Gastrocnemius medialis (tissue), 4 donors: ENCODE measurements around the gene DOC2B. TPM values are rescaled to one million over a fixed set of nuclear protein-coding genes. Genes with fewer than 3 reads are reported as not detected.
"Not testable (repeated sequence)": the region's sequence is repeated elsewhere in the genome, so short reads cannot be mapped to it uniquely, and the experiment has no call there.

Experiments
- ATAC-seq, 2 donors: fragments of 150-250 bp; one replicate each; pipeline ENCODE4 v1.9.1; 2016
- DNase-seq, 2 donors: peaks; one replicate each; pipeline ENCODE4 v3.0.0-alpha.2; 2019
- H3K27ac ChIP-seq, 4 donors: fragments of 200-600 bp; sonication (generic); 1 replicate in 1 of 4; 2 replicates in 3 of 4; pipeline ENCODE4 v1.5.1; 2016 to 2018; ENCODE audit warnings: mild to moderate bottlenecking in 2 of 4, moderate library complexity in 1 of 4
- H3K27me3 ChIP-seq, 3 donors: fragments of 200-600 bp; sonication (generic) in 2 of 3; 1 replicate in 1 of 3; 2 replicates in 2 of 3; pipeline versions ENCODE4 v1.5.1 to v1.6.0; 2016 to 2019; ENCODE audit warnings: mild to moderate bottlenecking in 1 of 3, moderate library complexity in 1 of 3
- H3K36me3 ChIP-seq, 2 donors: fragments of 200-600 bp; sonication (generic) in 1 of 2; one replicate each; pipeline ENCODE4 v1.5.1; 2017 to 2018
- H3K4me1 ChIP-seq, 2 donors: fragments of 200-600 bp; sonication (generic) in 1 of 2; one replicate each; pipeline ENCODE4 v1.5.1; 2016 to 2017; ENCODE audit warnings: mild to moderate bottlenecking in 2 of 2
- H3K4me3 ChIP-seq, 4 donors: fragments of 200-600 bp; sonication (generic) in 3 of 4; 1 replicate in 1 of 4; 2 replicates in 3 of 4; pipeline ENCODE4 v1.5.1; 2016 to 2019; ENCODE audit warnings: mild to moderate bottlenecking in 2 of 4
- H3K9me3 ChIP-seq, 3 donors: fragments of 200-600 bp; sonication (generic) in 2 of 3; 1 replicate in 1 of 3; 2 replicates in 2 of 3; pipeline ENCODE4 v1.5.1; 2016 to 2019
- POLR2A ChIP-seq, 2 donors: fragments of 450-650 bp; IDR thresholded peaks; one replicate each; pipeline ENCODE4 v1.6.1; 2017; ENCODE audit warnings: antibody characterized with exemption in 2 of 2, mild to moderate bottlenecking in 2 of 2, moderate library complexity in 2 of 2
- in situ Hi-C, 4 donors: fragments of 200-750 bp; cut with MboI; loops; one replicate each; pipeline versions ENCODE4 v1.15.0 to v1.8.0; 2017; ENCODE audit warnings: low sequenced_read_pairs in 4 of 4
- intact Hi-C: fragments of 100-400 bp; cut with DNase I; formaldehyde crosslinking; loops from one replicate; pipeline ENCODE4 v1.15.1; 2023; ENCODE audit warnings: low total_unique reads
- total RNA-seq, 4 donors: library from RNA; depleted of rRNA; stranded (reverse); fragments of >200 nt; gene quantifications; one replicate each; pipeline versions ENCODE4 v1.1.0 to v1.2.3, GENCODE V29; 2016
- TF ChIP-seq, protein P1 (sequence below), 5 experiments: fragments of 450-650 bp in 3 of 5; fragments of 200-600 bp in 2 of 5; sonication (generic) in 2 of 5; IDR thresholded peaks in 4 of 5; conservative IDR thresholded peaks in 1 of 5; 1 replicate in 4 of 5; 2 replicates in 1 of 5; pipeline ENCODE4 v1.5.1; 2016 to 2019; ENCODE audit warnings: antibody characterized with exemption in 5 of 5, mild to moderate bottlenecking in 3 of 5, moderate library complexity in 3 of 5

The DOC2B gene
- total RNA-seq, 4 donors from 2014 or later: 1.1 to 4.0 (median 3.8) TPM

DNA sequence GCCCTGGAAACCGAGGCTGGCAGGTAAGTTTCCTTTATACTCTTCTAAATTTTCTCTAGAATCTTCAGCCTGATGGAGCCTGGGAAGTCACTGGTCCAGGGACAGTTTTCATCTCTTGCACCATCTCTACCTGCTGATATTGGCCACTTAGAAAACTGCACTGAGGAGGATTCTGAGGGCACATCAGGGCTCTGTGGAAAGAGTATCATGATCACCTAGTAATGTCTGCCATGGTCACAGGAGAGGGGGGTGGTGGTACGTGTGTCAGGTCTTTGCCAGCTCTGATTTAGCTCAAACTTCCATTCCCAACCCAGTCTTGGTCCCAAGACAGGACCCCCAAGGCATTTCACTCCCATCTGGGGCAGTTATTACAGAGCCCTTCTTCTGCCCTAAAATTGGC, 35.2 kb upstream of the DOC2B start:
- in situ Hi-C loops: no loop called here
- Histone ChIP-seq H3K9me3 (no peaks in the 10 kb centered on the region), H3K4me1 (no peaks in the 10 kb centered on the region), H3K27ac (peak overlapping the region in 1 of 4 donors; percentile 81), H3K27me3 (no peaks in the 10 kb centered on the region), H3K4me3 (no peak overlapping the region), H3K36me3 (no peaks in the 10 kb centered on the region)
- DNase-seq: no peak
- ATAC-seq: no peak
- TF ChIP-seq POLR2A (IDR thresholded peaks at IDR 0.05): no peak
- TF ChIP-seq, protein P1, sequence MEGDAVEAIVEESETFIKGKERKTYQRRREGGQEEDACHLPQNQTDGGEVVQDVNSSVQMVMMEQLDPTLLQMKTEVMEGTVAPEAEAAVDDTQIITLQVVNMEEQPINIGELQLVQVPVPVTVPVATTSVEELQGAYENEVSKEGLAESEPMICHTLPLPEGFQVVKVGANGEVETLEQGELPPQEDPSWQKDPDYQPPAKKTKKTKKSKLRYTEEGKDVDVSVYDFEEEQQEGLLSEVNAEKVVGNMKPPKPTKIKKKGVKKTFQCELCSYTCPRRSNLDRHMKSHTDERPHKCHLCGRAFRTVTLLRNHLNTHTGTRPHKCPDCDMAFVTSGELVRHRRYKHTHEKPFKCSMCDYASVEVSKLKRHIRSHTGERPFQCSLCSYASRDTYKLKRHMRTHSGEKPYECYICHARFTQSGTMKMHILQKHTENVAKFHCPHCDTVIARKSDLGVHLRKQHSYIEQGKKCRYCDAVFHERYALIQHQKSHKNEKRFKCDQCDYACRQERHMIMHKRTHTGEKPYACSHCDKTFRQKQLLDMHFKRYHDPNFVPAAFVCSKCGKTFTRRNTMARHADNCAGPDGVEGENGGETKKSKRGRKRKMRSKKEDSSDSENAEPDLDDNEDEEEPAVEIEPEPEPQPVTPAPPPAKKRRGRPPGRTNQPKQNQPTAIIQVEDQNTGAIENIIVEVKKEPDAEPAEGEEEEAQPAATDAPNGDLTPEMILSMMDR (IDR thresholded peaks at IDR 0.05 in 4 of 5, conservative IDR thresholded peaks at IDR 0.05 in 1 of 5): no peak
- intact Hi-C loops: no loop called here

DNA sequence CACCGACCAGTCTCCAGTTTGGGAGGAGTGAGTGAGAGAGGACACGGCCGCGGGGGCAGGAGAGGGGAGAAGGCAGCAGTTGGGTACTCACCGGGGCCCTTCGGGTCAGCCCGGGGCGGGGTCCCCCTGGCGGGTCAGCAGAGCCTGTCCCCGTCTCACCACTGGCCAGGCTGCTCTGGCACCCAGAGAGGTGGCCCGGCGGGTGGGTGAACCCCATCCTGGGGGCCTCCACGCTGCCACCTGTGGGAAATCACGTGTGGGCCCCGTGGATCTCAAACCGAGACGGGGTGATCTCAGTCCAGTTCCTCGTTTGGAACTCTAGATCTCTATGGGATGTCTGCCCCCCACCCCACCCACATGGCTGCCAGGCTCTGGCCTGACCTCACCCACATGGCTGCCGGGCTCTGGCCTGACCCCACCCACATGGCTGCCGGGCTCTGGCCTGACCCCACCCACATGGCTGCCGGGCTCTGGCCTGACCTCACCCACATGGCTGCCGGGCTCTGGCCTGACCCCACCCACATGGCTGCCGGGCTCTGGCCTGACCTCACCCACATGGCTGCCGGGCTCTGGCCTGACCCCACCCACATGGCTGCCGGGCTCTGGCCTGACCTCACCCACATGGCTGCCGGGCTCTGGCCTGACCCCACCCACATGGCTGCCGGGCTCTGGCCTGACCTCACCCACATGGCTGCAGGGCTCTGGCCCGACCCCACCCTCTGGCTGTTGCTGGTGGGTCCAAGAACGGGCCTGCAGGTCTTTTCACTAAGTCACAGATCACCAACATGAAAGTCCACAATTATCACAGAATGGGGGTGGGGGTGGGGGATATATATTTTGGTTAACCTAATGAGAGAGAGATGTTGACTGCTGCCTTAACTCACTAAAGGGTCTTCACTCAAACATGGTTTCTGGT, 34.4 kb upstream of the DOC2B start:
- in situ Hi-C loops, ATAC-seq, H3K4me1 ChIP-seq, DNase-seq, H3K27me3 ChIP-seq, H3K9me3 ChIP-seq, intact Hi-C loops, H3K36me3 ChIP-seq: not testable (repeated sequence)
- Histone ChIP-seq H3K27ac (peak overlapping the region in 1 of 4 donors; percentile 81), H3K4me3 (peak overlapping the region in 1 of 4 donors; percentile 64)
- peak in 1 of 2 donors; percentile 24 for TF ChIP-seq POLR2A (IDR thresholded peaks at IDR 0.05)

DNA sequence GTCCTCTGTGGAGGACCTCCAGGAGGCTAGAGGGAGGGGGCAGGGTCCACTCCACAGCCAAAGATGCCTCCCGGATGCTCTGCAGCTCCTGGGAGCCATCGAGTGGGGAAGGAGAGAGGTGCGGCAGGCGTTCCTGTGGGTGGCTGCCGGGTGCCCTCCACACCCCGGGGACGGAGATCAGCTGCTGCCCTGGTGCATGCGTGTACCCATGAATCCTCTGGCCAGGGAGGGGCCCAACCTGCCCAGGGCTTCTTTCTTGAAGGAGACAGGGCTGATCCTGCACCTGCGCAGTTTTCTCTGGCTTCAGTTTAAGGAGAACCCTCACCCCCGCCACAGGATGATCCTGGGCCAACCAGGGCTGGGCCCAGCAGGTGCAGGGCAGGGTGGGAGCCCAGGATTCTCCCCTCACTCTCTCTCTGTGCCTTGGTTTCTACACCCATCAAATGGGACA, 33.5 kb upstream of the DOC2B start:
- no peak for DNase-seq
- H3K4me1 ChIP-seq: no peaks in the 10 kb centered on the region
- H3K4me3 ChIP-seq: peak overlapping the region in 1 of 4 donors; percentile 64
- no peaks in the 10 kb centered on the region for H3K36me3 ChIP-seq
- in situ Hi-C loops (no loop called here), intact Hi-C loops (no loop called here)
- H3K27ac ChIP-seq: peak overlapping the region in 1 of 4 donors; percentile 81
- no peak for ATAC-seq
- no peaks in the 10 kb centered on the region for H3K9me3 ChIP-seq
- no peaks in the 10 kb centered on the region for H3K27me3 ChIP-seq
- TF ChIP-seq POLR2A (IDR thresholded peaks at IDR 0.05): no peak
- TF ChIP-seq, protein P1 (IDR thresholded peaks at IDR 0.05 in 4 of 5, conservative IDR thresholded peaks at IDR 0.05 in 1 of 5): no peak

DNA sequence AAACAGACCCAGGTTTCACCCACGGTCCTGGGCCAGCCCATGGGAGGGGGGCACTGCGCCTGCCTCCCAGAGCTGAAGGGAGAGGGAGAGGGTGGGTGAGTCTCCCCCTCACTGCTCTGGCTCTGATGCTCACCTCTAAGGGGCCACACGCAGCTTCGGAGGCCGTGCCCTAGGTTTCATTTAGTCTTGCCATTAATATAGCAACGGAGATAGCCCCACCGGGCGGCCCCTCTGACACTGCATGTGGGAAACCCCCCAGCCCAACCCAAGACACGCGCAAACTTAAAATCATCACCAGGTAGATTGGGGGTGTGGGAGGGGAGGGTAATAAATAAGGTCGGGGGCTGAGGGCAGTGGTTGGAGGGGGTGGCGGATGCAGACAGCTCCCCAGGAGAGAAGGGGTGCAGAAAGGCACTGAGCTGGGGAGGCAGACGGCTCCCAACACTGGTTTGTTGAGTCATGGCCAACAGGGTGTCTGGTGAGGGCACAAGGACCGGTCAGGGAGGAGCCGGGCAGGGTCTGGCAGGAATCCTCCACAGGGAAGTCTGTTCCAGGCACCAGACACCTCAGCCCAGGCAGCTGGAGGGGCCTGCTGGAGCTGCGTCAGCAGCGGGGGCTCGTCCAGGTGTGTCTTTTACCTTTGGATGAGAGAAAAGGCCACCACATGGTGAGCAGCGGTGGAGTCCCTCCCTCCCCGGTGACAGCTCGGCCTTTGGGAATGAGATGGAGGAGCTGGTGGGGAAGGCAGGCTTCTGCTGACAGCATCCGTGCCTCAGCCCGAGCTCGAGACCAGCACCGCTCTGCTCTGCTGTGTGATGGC, 32.0 kb upstream of the DOC2B start:
- in situ Hi-C loops: no loop called here
- ATAC-seq (no peak), DNase-seq (no peak)
- no peak for TF ChIP-seq POLR2A (IDR thresholded peaks at IDR 0.05)
- TF ChIP-seq, protein P1 (IDR thresholded peaks at IDR 0.05 in 4 of 5, conservative IDR thresholded peaks at IDR 0.05 in 1 of 5): no peak
- Histone ChIP-seq H3K4me3 (no peak overlapping the region), H3K4me1 (no peaks in the 10 kb centered on the region), H3K27me3 (no peaks in the 10 kb centered on the region), H3K36me3 (no peaks in the 10 kb centered on the region), H3K27ac (no peak overlapping the region), H3K9me3 (no peaks in the 10 kb centered on the region)
- intact Hi-C loops: no loop called here

DNA sequence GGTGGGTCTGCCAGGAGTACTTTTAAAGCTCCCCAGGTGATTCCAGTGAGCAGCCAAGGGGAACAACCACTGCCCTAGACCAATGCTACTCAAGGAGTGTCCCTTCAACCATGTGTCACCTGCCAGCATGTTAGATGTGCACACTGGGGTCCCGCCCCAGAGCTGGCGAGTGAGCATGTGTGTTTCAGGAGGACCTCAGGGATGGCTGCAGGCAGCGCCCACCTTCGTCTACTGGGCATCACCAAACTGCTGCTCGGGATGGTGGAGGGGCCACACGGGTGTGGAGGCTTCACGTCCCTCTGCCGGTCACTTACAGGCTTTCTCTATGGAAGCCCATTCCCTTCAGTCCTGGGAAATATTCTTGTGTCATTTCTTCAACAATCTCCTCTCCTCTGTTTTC, 29.0 kb upstream of the DOC2B start:
- no peak for DNase-seq
- ATAC-seq: no peak
- in situ Hi-C loops: no loop called here
- H3K9me3 ChIP-seq: no peaks in the 10 kb centered on the region
- no peak overlapping the region for H3K27ac ChIP-seq
- H3K4me3 ChIP-seq: no peak overlapping the region
- no peaks in the 10 kb centered on the region for H3K4me1 ChIP-seq
- intact Hi-C loops: no loop called here
- no peaks in the 10 kb centered on the region for H3K27me3 ChIP-seq
- TF ChIP-seq, protein P1 (IDR thresholded peaks at IDR 0.05 in 4 of 5, conservative IDR thresholded peaks at IDR 0.05 in 1 of 5): no peak
- TF ChIP-seq POLR2A (IDR thresholded peaks at IDR 0.05): no peak
- H3K36me3 ChIP-seq: no peaks in the 10 kb centered on the region
